GM12873 (cell line): Measurements from ENCODE around the gene NIPAL3.

Source experiments
- TF ChIP-seq, protein P1 (sequence below): IDR thresholded peaks from 2 replicates; pipeline ENCODE4 v1.5.1; 2012; ENCODE audit warnings: low read depth, mild to moderate bottlenecking, moderate library complexity, low read length, control low read depth; ENCODE audit not compliant: insufficient read depth; ENCODE audit errors: missing control alignments

NIPAL3 gene

DNA sequence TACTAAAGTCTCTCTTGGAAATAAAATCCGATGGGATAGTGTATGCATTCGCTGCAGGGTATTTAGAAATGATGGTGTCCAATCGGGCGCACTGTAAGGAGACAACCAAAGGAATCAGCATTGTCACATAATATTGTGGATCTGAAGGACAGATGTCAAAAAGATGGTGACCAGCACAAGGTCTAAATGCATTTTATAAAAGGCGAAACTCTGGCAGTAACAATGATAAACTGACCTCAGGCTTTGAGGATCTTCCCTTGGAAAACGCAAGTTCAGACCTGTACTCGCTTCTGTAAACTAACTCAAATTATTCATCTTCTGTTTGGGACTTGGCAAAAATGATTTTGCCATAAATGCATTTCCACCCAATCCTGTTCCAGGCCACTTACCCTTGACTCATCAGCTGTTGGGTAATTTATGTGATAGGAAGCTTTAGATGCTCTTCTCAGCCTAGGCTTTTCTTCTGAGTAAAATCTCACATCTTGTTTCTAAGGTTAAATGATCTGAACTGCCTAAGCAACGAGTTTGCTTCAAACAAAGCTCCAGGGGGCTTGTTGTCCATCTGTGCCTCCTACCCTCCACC is 35.8 kb upstream of the NIPAL3 start:
- TF ChIP-seq, protein P1, sequence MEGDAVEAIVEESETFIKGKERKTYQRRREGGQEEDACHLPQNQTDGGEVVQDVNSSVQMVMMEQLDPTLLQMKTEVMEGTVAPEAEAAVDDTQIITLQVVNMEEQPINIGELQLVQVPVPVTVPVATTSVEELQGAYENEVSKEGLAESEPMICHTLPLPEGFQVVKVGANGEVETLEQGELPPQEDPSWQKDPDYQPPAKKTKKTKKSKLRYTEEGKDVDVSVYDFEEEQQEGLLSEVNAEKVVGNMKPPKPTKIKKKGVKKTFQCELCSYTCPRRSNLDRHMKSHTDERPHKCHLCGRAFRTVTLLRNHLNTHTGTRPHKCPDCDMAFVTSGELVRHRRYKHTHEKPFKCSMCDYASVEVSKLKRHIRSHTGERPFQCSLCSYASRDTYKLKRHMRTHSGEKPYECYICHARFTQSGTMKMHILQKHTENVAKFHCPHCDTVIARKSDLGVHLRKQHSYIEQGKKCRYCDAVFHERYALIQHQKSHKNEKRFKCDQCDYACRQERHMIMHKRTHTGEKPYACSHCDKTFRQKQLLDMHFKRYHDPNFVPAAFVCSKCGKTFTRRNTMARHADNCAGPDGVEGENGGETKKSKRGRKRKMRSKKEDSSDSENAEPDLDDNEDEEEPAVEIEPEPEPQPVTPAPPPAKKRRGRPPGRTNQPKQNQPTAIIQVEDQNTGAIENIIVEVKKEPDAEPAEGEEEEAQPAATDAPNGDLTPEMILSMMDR: no peak

DNA sequence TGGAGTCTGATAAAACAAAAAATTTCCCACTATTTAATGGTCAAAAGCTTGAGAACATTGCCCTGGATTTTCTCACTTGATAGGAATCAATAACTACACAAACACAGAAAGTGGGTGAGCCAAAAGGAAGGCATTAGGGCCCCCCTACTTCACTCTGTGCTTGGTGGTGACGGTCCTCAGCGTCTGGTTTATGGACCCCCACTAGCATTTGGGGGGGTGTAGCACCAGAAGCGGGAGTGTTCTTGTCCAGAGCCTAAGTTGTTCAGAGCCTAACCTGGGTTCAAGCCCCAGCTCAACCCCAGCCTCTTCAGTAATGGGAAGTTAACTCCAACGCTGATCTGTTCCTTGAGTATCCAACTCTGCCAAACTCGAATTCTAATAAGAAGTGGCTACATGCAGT is 35.1 kb upstream of the NIPAL3 start:
- TF ChIP-seq, protein P1: no peak

DNA sequence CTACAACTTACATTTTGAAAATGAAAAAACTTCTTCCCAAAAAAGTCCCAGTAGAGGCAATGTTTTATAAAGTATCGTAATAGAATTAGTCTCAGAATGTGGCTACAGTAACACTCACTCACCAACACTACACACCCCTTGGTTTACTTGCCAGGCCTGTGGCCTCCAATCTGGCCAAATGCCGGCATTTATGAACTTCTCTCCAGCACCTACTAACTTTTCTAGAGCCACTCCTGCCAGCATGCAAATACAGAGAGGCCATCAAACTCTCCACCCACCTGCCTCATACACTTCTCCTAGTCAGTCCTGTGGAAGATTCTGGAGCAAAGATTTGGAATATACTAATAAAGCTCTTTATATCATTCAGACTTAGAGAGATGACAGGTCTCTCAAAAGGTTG is 34.3 kb upstream of the NIPAL3 start:
- TF ChIP-seq, protein P1: no peak

DNA sequence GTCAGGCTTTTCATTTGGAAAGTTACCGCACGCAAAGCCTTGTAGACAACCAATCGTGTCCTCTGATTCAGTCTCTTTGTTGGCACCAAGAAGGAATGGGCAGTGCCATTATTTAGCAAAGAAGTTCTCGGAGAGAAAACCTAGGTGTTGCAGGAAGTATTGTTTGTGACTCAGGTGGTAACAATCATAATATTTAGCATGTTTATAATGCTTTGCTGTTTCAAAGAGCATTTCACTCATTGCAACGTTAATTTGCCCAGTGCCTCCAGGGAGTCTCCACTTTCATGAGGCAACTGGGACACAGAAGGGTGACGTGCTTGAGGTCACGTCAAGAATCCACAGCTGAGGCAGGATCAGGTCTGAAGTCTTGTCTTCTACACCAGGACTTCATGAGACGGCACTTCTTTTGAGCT is 33.4 kb upstream of the NIPAL3 start:
- TF ChIP-seq, protein P1: no peak

DNA sequence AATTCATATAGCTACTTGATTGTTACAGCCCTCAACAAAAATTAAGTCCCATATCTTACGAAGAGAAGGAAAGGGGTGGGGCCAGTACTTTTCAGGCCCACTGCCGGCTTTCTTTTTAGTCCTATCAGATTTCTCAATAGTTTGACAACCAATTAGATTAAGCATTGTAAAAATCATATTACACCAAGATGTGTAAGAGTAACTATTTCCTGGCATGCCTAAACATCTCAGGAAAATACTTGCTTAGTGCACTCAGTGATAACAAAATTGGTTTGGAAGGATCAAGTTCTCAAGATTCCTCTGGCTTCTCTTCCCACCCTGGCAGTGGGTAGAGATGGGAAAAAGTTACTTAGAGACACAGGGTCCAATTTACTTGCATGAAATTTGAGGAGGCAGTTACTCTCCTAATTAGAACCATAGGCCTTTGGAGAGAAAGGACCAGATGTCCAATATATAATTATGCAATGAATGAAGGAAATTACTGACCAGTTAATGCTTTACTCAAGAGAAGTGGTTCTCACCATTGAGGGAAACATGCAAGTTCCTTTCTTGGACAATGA is 32.1 kb upstream of the NIPAL3 start:
- TF ChIP-seq, protein P1: no peak

DNA sequence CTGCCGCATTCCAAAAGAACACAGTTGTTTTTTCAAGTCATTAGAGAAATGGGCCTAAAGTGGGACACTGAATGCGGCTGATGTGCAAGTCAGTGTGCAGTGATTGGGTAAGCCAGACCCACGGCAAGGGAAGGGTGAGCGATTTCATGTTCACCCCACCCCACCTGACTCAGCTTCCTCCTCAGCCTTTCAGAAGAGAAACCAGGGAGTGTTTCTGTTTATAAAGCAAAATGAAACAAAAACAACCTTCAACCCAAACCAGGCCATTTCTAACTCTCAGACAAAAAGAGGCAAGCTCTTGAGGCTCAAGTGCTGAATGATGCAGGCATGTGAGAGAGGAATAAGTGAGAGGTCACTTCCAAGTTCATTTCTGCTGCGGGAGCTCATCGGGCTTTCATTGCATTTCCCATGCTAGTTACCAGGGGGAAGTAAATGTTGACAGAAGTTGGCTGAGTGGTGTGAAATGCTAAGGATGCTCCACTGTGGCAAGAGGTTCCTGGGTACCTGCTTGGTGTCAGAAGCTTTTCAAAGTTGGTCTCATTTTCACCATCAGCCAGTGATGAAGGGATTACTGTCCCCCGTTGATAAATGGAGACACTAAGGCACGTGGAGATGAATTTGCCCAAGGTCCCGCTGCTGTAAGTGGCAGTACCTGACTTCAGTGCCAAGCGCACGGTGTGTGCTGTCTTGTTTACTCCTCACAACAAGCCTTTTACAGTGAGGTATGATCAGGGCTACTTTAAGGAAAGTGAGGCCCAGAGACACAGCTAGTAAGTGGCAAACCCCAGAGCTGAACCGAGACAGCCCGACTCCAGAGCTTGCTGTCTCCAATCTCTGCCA is 31.1 kb upstream of the NIPAL3 start:
- TF ChIP-seq, protein P1: no peak

DNA sequence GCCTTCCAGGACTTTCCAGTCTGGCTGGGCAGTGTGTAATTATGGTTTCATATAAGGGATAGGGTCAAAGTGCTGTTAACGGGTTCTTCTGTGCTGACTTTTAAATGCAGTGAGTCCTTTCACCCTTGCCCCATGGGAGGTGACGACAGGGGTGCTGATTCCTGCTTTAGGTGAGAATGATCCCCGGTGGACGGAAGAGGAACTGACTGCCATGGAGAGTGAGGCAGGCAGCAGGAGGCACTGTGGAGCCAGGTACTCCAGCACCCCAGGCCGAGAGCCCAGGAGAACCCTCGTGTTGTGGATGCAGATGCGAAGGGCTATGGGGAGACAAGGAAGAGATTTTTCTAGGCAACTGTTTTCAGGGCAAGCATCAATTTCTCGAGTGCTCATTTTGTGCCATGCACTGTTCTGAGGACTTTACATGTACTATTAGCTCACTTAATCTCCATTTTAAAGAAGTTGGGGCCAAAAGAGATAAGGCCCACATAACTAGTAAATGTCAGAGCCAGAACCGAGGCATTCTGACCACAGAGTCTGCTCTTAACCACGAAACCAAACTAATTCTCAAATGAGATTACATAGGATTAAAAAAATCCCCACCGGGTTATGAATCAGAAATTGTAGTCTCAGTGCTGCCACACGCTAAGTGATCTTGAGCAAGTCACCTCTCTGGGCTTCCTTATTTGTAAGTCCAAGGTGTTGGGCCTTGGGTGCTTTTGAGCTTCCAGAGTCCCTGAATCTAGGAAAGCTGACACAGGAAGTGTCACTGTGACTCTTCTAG is 30.3 kb upstream of the NIPAL3 start:
- TF ChIP-seq, protein P1: peak; percentile 62
